Large intestine (tissue), 3 donors: ENCODE results near the gene ZBTB44. TPM values are rescaled to one million over a fixed set of nuclear protein-coding genes. Genes with fewer than 3 reads are reported as not detected.
A peak's percentile ranks its signal among the peaks of the same experiment; 100 is the strongest.
"Not testable (repeated sequence)": the region's sequence is repeated elsewhere in the genome, so short reads cannot be mapped to it uniquely, and the experiment has no call there.

Experiments used
- DNase-seq, 2 donors: peaks; one replicate each; pipeline versions ENCODE4 v3.0.0 to v3.0.0-alpha.2; 2013
- H3K27ac ChIP-seq: one replicate; pipeline ENCODE4 v1.5.1; 2013; ENCODE audit warnings: low read length
- H3K27me3 ChIP-seq: 2 replicates; pipeline ENCODE4 v1.6.1; 2013; ENCODE audit warnings: low read length; ENCODE audit not compliant: control insufficient read depth, insufficient read depth
- H3K36me3 ChIP-seq: 2 replicates; pipeline ENCODE4 v1.6.1; 2013; ENCODE audit warnings: low read length; ENCODE audit not compliant: control insufficient read depth, insufficient read depth
- H3K4me1 ChIP-seq: one replicate; pipeline ENCODE4 v1.6.1; 2013; ENCODE audit warnings: low read length; ENCODE audit not compliant: control insufficient read depth, insufficient read depth
- H3K4me3 ChIP-seq: one replicate; pipeline ENCODE4 v1.5.1; 2013; ENCODE audit warnings: low read length
- H3K9me3 ChIP-seq: one replicate; pipeline ENCODE4 v1.6.1; 2013; ENCODE audit warnings: mild to moderate bottlenecking, low read depth, low read length, moderate library complexity; ENCODE audit not compliant: control insufficient read depth
- WGBS: methylation state at CpG from one replicate; pipeline ENCODE4 v1.1.5; 2013; ENCODE audit warnings: low lambda C conversion rate; ENCODE audit not compliant: insufficient coverage; 5-methylcytosine and 5-hydroxymethylcytosine counted together
- polyA plus RNA-seq: library from polyadenylated mRNA; unstranded; fragments of 120-200 nt; gene quantifications from one replicate; pipeline ENCODE4 v1.2.1, GENCODE V29; 2013

ZBTB44 gene
- polyA plus RNA-seq, 1 donor = 31.9 TPM

GRCh38 chr11:130281341-130281740 is 33.4 kb downstream of the ZBTB44 start:
- not testable (repeated sequence) for H3K9me3 ChIP-seq, H3K27ac ChIP-seq, H3K36me3 ChIP-seq, H3K4me1 ChIP-seq, H3K27me3 ChIP-seq, H3K4me3 ChIP-seq, DNase-seq
- WGBS = no CpG with 5 or more reads among the region's 6 CpGs

- H3K9me3 ChIP-seq = peaks cover 9% of the 10 kb centered on the region
- peaks cover 5% of the 10 kb centered on the region for H3K36me3 ChIP-seq
- DNase-seq = no peak
- H3K4me1 ChIP-seq = no peaks in the 10 kb centered on the region
- no peak overlapping the region for H3K27ac ChIP-seq
- no peak overlapping the region for H3K4me3 ChIP-seq
- WGBS = 58% methylated on average over 2 of the region's 4 CpGs
- no peaks in the 10 kb centered on the region for H3K27me3 ChIP-seq
Measured at GRCh38 chr11:130279989-130280388, 34.7 kb downstream of the ZBTB44 start.

- no CpG with 5 or more reads among the region's 1 CpG for WGBS
- DNase-seq = no peak
- H3K4me1 ChIP-seq = no peaks in the 10 kb centered on the region
- peaks cover 9% of the 10 kb centered on the region for H3K9me3 ChIP-seq
- H3K4me3 ChIP-seq = no peak overlapping the region
- H3K36me3 ChIP-seq = peaks cover 5% of the 10 kb centered on the region
- no peak overlapping the region for H3K27ac ChIP-seq
- H3K27me3 ChIP-seq = no peaks in the 10 kb centered on the region
Measured at GRCh38 chr11:130278745-130279144, 36.0 kb downstream of the ZBTB44 start.

GRCh38 chr11:130278151-130278550 is 36.6 kb downstream of the ZBTB44 start:
- Histone ChIP-seq H3K4me3 (no peak overlapping the region), H3K27ac (no peak overlapping the region), H3K36me3 (peaks cover 4% of the 10 kb centered on the region), H3K4me1 (no peaks in the 10 kb centered on the region), H3K9me3 (peaks cover 9% of the 10 kb centered on the region), H3K27me3 (no peaks in the 10 kb centered on the region)
- WGBS = 94% methylated on average over 3 of the region's 3 CpGs
- no peak for DNase-seq

GRCh38 chr11:130272336-130272735 is 42.4 kb downstream of the ZBTB44 start:
- no peaks in the 10 kb centered on the region for H3K4me1 ChIP-seq
- H3K27me3 ChIP-seq = no peaks in the 10 kb centered on the region
- H3K4me3 ChIP-seq = no peak overlapping the region
- H3K27ac ChIP-seq = no peak overlapping the region
- WGBS = 90% methylated on average over 1 of the region's 2 CpGs
- H3K36me3 ChIP-seq = peaks cover 5% of the 10 kb centered on the region
- H3K9me3 ChIP-seq = no peaks in the 10 kb centered on the region
- DNase-seq = no peak

- no peaks in the 10 kb centered on the region for H3K9me3 ChIP-seq
- H3K27me3 ChIP-seq = no peaks in the 10 kb centered on the region
- no peak overlapping the region for H3K27ac ChIP-seq
- WGBS = 100% methylated on average over 1 of the region's 1 CpG
- no peak overlapping the region for H3K4me3 ChIP-seq
- no peaks in the 10 kb centered on the region for H3K4me1 ChIP-seq
- peaks cover 22% of the 10 kb centered on the region for H3K36me3 ChIP-seq
- no peak for DNase-seq
Measured at GRCh38 chr11:130269326-130269943, 45.3 kb downstream of the ZBTB44 start.

- 92% methylated on average over 2 of the region's 5 CpGs for WGBS
- no peak overlapping the region for H3K27ac ChIP-seq
Measured at GRCh38 chr11:130263351-130263750, 51.4 kb downstream of the ZBTB44 start.

GRCh38 chr11:130262424-130262823 is 52.3 kb downstream of the ZBTB44 start:
- DNase-seq = no peak
- no peaks in the 10 kb centered on the region for H3K4me1 ChIP-seq
- no peaks in the 10 kb centered on the region for H3K9me3 ChIP-seq
- H3K27ac ChIP-seq = no peak overlapping the region
- H3K27me3 ChIP-seq = no peaks in the 10 kb centered on the region
- peaks cover 37% of the 10 kb centered on the region for H3K36me3 ChIP-seq
- no peak overlapping the region for H3K4me3 ChIP-seq
- WGBS = no CpG with 5 or more reads among the region's 4 CpGs

More at GRCh38 chr11:130263351-130263750, 51.4 kb downstream of the ZBTB44 start:
- H3K27me3 ChIP-seq = no peaks in the 10 kb centered on the region
- H3K36me3 ChIP-seq = peaks cover 36% of the 10 kb centered on the region
- DNase-seq = no peak
- H3K9me3 ChIP-seq = no peaks in the 10 kb centered on the region
- H3K4me1 ChIP-seq = no peaks in the 10 kb centered on the region
- no peak overlapping the region for H3K4me3 ChIP-seq

GRCh38 chr11:130261571-130261970 is 53.1 kb downstream of the ZBTB44 start:
- Histone ChIP-seq H3K9me3 (no peaks in the 10 kb centered on the region), H3K4me3 (no peak overlapping the region), H3K36me3 (peaks cover 31% of the 10 kb centered on the region), H3K27ac (no peak overlapping the region), H3K4me1 (no peaks in the 10 kb centered on the region), H3K27me3 (no peaks in the 10 kb centered on the region)
- no CpG with 5 or more reads among the region's 5 CpGs for WGBS
- no peak for DNase-seq

GRCh38 chr11:130260742-130261141 is 54.0 kb downstream of the ZBTB44 start:
- 63% methylated on average over 1 of the region's 6 CpGs for WGBS
- Histone ChIP-seq H3K27ac (no peak overlapping the region), H3K36me3 (peaks cover 25% of the 10 kb centered on the region), H3K4me3 (no peak overlapping the region), H3K27me3 (no peaks in the 10 kb centered on the region), H3K4me1 (no peaks in the 10 kb centered on the region), H3K9me3 (no peaks in the 10 kb centered on the region)
- peak; percentile 31 to 62 for DNase-seq

- Histone ChIP-seq H3K27me3 (no peaks in the 10 kb centered on the region), H3K4me1 (no peaks in the 10 kb centered on the region), H3K36me3 (peaks cover 22% of the 10 kb centered on the region), H3K9me3 (no peaks in the 10 kb centered on the region), H3K4me3 (no peak overlapping the region), H3K27ac (no peak overlapping the region)
- 100% methylated on average over 1 of the region's 2 CpGs for WGBS
- peak in 1 of 2 donors; percentile 5 for DNase-seq
Measured at GRCh38 chr11:130260080-130260627, 54.6 kb downstream of the ZBTB44 start.
